Progenitor cell of endocrine pancreas (in vitro differentiated cells): Measurements from ENCODE around the gene ISOC1. TPM values are rescaled to one million over a fixed set of nuclear protein-coding genes. Genes with fewer than 3 reads are reported as not detected.

Experiments used
- DNase-seq: peaks from one replicate; pipeline ENCODE4 v3.0.0; 2021; ENCODE audit warnings: low spot score; ENCODE audit not compliant: unreplicated experiment
- H3K27ac Mint-ChIP-seq: 2 replicates; pipeline ENCODE4 v1.8.0; 2021; ENCODE audit warnings: mild to moderate bottlenecking, moderate library complexity, mixed read lengths
- H3K27me3 Mint-ChIP-seq: 2 replicates; pipeline ENCODE4 v1.8.0; 2021; ENCODE audit warnings: mixed read lengths
- H3K36me3 Mint-ChIP-seq: 2 replicates; pipeline ENCODE4 v1.8.0; 2022; ENCODE audit warnings: mixed read lengths; ENCODE audit not compliant: insufficient read depth
- H3K4me1 Mint-ChIP-seq: 2 replicates; pipeline ENCODE4 v1.8.0; 2021; ENCODE audit warnings: low read depth, mixed read lengths
- H3K4me3 Mint-ChIP-seq: 2 replicates; pipeline ENCODE4 v1.8.0; 2021; ENCODE audit warnings: low read depth, mild to moderate bottlenecking, moderate library complexity, mixed read lengths
- H3K9me3 Mint-ChIP-seq: 2 replicates; pipeline ENCODE4 v1.8.0; 2021; ENCODE audit warnings: low read depth, mixed read lengths
- total RNA-seq: library from RNA; stranded (reverse); gene quantifications from 2 replicates; pipeline ENCODE4 v1.2.1, GENCODE V29; 2021
- TF ChIP-seq, protein P1 (sequence below): fragments of 200-600 bp; sonication (generic); IDR thresholded peaks from one replicate; pipeline ENCODE4 v1.5.0; 2021; ENCODE audit warnings: antibody characterized with exemption, mild to moderate bottlenecking; ENCODE audit not compliant: unreplicated experiment

The ISOC1 gene
- total RNA-seq, 1 donor from 2014 or later: 29.4 TPM

GRCh38 chr5:129122560-129122959 lies 28.0 kb downstream of the ISOC1 start:
- no peak for DNase-seq
- Mint-ChIP-seq H3K4me3 (no peak overlapping the region), H3K27me3 (no peaks in the 10 kb centered on the region), H3K9me3 (no peaks in the 10 kb centered on the region), H3K36me3 (no peaks in the 10 kb centered on the region), H3K27ac (no peak overlapping the region), H3K4me1 (peaks cover 21% of the 10 kb centered on the region)
- TF ChIP-seq, protein P1, sequence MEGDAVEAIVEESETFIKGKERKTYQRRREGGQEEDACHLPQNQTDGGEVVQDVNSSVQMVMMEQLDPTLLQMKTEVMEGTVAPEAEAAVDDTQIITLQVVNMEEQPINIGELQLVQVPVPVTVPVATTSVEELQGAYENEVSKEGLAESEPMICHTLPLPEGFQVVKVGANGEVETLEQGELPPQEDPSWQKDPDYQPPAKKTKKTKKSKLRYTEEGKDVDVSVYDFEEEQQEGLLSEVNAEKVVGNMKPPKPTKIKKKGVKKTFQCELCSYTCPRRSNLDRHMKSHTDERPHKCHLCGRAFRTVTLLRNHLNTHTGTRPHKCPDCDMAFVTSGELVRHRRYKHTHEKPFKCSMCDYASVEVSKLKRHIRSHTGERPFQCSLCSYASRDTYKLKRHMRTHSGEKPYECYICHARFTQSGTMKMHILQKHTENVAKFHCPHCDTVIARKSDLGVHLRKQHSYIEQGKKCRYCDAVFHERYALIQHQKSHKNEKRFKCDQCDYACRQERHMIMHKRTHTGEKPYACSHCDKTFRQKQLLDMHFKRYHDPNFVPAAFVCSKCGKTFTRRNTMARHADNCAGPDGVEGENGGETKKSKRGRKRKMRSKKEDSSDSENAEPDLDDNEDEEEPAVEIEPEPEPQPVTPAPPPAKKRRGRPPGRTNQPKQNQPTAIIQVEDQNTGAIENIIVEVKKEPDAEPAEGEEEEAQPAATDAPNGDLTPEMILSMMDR: no peak

GRCh38 chr5:129124608-129125007 lies 30.1 kb downstream of the ISOC1 start:
- Mint-ChIP-seq H3K27me3 (no peaks in the 10 kb centered on the region), H3K9me3 (no peaks in the 10 kb centered on the region), H3K36me3 (no peaks in the 10 kb centered on the region), H3K4me1 (peaks cover 9% of the 10 kb centered on the region), H3K4me3 (no peak overlapping the region), H3K27ac (no peak overlapping the region)
- no peak for DNase-seq
- TF ChIP-seq, protein P1: no peak

GRCh38 chr5:129125819-129126218 lies 31.3 kb downstream of the ISOC1 start:
- H3K4me1 Mint-ChIP-seq: peaks cover 7% of the 10 kb centered on the region
- no peak for DNase-seq
- no peak overlapping the region for H3K4me3 Mint-ChIP-seq
- H3K27ac Mint-ChIP-seq: no peak overlapping the region
- TF ChIP-seq, protein P1: no peak
- no peaks in the 10 kb centered on the region for H3K27me3 Mint-ChIP-seq
- H3K9me3 Mint-ChIP-seq: no peaks in the 10 kb centered on the region
- H3K36me3 Mint-ChIP-seq: no peaks in the 10 kb centered on the region

GRCh38 chr5:129133553-129133952 lies 39.0 kb downstream of the ISOC1 start:
- no peak overlapping the region for H3K4me3 Mint-ChIP-seq
- H3K27me3 Mint-ChIP-seq: no peaks in the 10 kb centered on the region
- no peaks in the 10 kb centered on the region for H3K36me3 Mint-ChIP-seq

GRCh38 chr5:129135633-129136032 lies 41.1 kb downstream of the ISOC1 start:
- TF ChIP-seq, protein P1: no peak
- H3K36me3 Mint-ChIP-seq: no peaks in the 10 kb centered on the region
- no peaks in the 10 kb centered on the region for H3K27me3 Mint-ChIP-seq
- H3K4me3 Mint-ChIP-seq: no peak overlapping the region
- no peaks in the 10 kb centered on the region for H3K9me3 Mint-ChIP-seq
- DNase-seq: no peak
- H3K27ac Mint-ChIP-seq: no peak overlapping the region
- no peaks in the 10 kb centered on the region for H3K4me1 Mint-ChIP-seq

More at GRCh38 chr5:129133553-129133952, 39.0 kb downstream of the ISOC1 start:
- no peaks in the 10 kb centered on the region for H3K9me3 Mint-ChIP-seq
- TF ChIP-seq, protein P1: no peak
- H3K27ac Mint-ChIP-seq: no peak overlapping the region
- no peaks in the 10 kb centered on the region for H3K4me1 Mint-ChIP-seq
- DNase-seq: no peak
